Epithelial cell of proximal tubule (primary cell): ENCODE results near the gene WDR33. TPM values are rescaled to one million over a fixed set of nuclear protein-coding genes. Genes with fewer than 3 reads are reported as not detected.

Experiments used
- DNase-seq: peaks from one replicate; pipeline ENCODE4 v3.0.0-alpha.2; 2011; ENCODE audit warnings: low read depth
- H3K4me3 ChIP-seq: 2 replicates; pipeline ENCODE4 v1.5.1; 2011; ENCODE audit warnings: low read depth, mild to moderate bottlenecking, low read length
- CTCF ChIP-seq: conservative IDR thresholded peaks from 2 replicates; pipeline ENCODE4 v1.5.1; 2012; ENCODE audit warnings: low read depth, mild to moderate bottlenecking, low read length
- total RNA-seq: library from RNA; depleted of rRNA; stranded (reverse); fragments of >200 nt; gene quantifications from 2 replicates; pipeline ENCODE4 v1.2.3, GENCODE V29; 2015

The WDR33 gene
- total RNA-seq, result 12.3 and 21.2 TPM in 2 replicates

DNA sequence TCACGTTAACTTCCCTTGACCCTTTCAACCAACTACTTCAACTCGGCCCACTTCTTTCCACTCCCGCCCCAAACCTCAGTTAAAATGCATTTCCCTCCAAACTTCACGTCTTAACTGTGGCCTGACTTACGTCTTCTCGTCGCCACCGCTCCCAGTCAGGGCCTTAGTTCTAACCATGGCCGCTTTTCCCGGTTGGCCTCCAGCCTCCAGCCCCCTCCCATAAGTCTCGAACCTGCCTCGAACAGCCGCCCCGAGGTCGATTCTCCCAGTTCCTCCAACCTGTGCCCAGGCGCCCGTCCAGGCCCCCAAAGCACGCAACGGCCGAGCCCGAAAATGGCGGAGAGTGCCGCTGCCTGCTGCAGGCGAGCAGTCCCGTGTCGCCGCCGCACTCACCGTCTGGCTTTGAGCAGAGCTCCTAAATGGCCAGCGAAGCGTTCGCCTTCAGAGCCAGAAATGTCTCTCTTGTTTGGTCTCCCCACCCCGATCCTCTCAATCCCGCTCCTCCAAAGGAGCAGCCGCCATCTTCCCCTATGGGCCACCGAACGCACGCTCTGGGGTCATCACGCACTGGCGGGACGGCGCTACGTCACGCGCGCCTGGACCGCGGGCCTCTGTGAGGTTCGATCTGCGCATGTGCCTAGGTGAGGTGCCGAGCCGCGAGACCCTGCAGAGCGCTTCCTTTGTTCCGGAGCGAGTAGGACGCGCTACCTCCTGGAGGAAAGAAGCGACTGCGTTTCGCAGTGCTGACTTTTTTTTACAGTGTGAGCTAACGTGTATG is at the start of gene WDR33:
TSS of gene WDR33 (minus strand) at position 553 of the 778 bp plus-strand sequence. CDS start 40,190 bp downstream, outside the sequence.
- peak; percentile 47 for DNase-seq
- peak; percentile 36 for TF ChIP-seq CTCF
- peak within 1 kb of the TSS; percentile 72 for H3K4me3 ChIP-seq

DNA sequence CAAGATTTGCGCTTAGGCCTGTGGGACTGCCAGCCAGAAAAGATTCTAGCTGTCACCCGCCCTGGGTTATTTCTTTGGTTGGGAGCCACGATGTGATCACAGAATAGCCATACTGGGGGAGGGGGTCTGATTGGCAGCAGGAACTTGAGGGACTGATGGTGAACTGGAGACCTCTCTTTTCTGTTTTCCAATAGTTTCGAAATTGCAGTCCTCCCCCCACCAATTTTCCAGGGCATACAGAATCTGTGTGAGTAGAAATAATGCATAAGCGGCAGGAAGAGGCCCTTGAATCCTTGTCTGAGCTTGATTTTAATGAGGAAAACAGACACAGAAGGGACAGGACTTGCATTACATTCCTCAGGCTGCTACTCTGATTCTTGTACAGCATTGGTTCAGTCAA is 49.2 kb upstream of the WDR33 start:
- no peak overlapping the region for H3K4me3 ChIP-seq
- no peak for TF ChIP-seq CTCF
- DNase-seq, result no peak

DNA sequence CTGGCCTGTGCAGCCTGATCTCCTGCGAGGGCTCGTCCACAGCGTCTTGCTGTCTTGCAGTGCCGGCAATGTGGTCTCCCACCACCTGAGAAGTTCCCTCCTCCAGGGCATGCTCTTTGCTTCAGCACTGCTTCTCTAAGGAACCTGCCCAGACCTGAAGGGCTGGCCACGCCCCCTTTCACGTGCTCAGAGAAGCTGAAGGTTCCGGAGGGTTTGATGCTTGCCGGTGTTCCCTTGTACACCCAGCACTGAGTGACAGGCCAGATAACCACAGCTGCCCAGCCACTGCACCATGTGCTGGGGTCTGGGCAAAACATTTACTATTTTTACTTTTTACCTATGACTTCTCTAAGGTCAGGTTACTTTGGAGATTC is 48.7 kb upstream of the WDR33 start:
- no peak for TF ChIP-seq CTCF
- H3K4me3 ChIP-seq, result no peak overlapping the region
- DNase-seq, result no peak

DNA sequence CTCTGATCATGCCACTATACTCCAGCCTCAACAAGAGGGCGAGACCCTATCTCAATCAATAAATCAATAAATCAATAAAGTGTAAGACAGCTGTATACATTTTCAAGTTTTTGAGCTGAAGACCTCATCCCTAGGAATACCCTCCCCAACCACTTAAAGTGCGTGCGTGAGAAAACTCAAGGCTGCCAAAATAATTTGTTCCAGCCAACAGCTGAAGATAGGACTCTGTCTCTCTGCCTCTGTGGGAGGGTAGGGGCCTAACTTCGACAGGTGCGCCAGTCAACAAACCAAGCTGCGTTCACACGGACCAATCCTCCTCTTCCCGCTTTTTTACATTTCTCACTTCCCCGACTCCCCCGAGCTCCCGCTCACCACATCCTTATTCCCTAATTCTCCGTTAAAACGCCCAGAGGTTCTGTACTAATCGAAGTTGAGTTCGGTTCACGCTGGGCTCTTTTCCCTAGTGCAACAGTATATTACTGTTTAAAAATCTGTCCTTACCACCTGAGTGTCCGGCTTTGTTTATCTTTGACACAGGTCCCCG is 46.4 kb upstream of the WDR33 start:
- no peak for TF ChIP-seq CTCF
- DNase-seq, result no peak
- peak overlapping the region; percentile 92 for H3K4me3 ChIP-seq

GRCh38 chr2:127853671-127854070 is 42.7 kb upstream of the WDR33 start:
- no peak for TF ChIP-seq CTCF
- DNase-seq, result no peak

DNA sequence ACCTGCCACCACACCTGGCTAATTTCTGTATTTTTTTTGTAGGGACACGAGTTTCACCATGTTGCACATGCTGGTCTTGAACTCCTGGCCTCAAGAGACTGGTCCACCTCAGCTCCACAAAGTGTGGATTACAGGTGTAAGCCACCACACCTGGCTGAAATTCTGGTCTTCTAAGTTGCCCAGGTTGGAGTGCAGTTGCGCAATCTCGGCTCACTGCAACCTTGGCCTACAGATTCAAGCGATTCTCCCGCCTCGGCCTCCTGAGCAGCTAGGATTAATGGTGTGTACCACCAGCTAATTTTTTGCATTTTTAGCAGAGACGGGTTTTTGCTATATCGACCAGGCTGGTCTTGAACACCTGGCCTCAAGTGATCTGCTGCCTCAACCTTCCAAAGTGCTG is 41.4 kb upstream of the WDR33 start:
- no peak for DNase-seq
- no peak overlapping the region for H3K4me3 ChIP-seq
- TF ChIP-seq CTCF, result no peak

More at GRCh38 chr2:127853671-127854070, 42.7 kb upstream of the WDR33 start:
- no peak overlapping the region for H3K4me3 ChIP-seq

DNA sequence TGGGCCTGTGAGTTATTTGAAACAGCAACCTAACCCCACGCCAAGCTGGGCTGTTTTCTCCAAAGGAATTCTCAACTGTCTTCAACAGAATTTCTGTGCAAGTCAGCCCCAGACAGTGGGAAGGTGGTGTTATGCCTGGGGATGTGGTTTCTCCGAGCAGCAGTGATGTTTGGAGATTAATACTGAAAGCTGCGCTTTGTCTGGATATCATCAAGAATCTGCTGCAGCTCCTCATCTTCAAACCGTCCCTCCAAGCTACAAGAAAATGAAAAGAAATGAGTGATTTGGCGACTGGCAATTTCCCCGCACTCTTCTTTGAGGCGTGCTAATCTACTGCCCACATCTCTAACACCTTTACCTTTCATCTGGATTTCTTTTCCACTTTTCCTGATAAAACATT is 37.0 kb upstream of the WDR33 start:
- H3K4me3 ChIP-seq, result no peak overlapping the region
- TF ChIP-seq CTCF, result no peak
- no peak for DNase-seq
